ENCODE data around the gene GLIS2.

DNA sequence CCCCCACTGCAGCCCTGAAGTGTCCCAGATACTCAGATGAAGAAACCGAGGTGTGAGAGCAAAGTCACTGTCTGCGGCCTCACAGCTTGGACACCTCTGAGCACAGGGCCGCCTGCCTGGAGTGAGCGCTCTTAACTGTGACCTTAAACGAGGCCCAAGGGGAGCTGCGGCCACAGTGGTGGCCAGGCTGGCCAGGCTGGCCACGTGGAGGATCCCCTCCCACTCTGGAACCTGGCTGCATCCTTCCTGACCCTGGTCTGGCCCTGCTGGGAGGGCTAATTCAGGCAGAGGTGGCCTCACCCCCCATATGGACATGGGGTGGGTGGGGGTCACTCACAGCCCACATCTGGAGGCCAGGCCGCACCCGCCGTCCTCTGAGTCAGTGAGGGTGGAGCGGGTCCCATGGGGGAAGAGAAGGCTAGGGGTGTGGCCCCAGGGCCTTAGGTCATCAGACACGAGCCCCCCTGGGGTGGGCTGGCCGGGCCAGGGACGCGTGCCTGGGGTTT lies 62.3 kb downstream of the GLIS2 start:
- TF ChIP-seq, protein P1, sequence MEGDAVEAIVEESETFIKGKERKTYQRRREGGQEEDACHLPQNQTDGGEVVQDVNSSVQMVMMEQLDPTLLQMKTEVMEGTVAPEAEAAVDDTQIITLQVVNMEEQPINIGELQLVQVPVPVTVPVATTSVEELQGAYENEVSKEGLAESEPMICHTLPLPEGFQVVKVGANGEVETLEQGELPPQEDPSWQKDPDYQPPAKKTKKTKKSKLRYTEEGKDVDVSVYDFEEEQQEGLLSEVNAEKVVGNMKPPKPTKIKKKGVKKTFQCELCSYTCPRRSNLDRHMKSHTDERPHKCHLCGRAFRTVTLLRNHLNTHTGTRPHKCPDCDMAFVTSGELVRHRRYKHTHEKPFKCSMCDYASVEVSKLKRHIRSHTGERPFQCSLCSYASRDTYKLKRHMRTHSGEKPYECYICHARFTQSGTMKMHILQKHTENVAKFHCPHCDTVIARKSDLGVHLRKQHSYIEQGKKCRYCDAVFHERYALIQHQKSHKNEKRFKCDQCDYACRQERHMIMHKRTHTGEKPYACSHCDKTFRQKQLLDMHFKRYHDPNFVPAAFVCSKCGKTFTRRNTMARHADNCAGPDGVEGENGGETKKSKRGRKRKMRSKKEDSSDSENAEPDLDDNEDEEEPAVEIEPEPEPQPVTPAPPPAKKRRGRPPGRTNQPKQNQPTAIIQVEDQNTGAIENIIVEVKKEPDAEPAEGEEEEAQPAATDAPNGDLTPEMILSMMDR (conservative IDR thresholded peaks at IDR 0.05 in 1 of 2, IDR thresholded peaks at IDR 0.05 in 1 of 2; ENCODE audit: extremely low read depth in 1 of 2, insufficient read depth in 1 of 2, low read depth in 1 of 2, low read length in 2 of 2), result no peak
- TF ChIP-seq EZH2 (IDR thresholded peaks at IDR 0.05; ENCODE audit: borderline replicate concordance, low read length), result no peak

All from mammary epithelial cell (primary cell).